OCI-M1 (cell line): ENCODE measurements around the gene TMEM11.

Experiments
- DNase-seq: peaks from one replicate; lab custom pipeline; 2025; lab: John Stamatoyannopoulos, UW

TMEM11 gene

GRCh38 chr17:21161498-21162393, 52.2 kb downstream of the TMEM11 start:
- no peak for DNase-seq

GRCh38 chr17:21160401-21160800, 53.6 kb downstream of the TMEM11 start:
- DNase-seq = no peak

GRCh38 chr17:21157586-21158370, 56.2 kb downstream of the TMEM11 start:
- no peak for DNase-seq

- no peak for DNase-seq
Measured at GRCh38 chr17:21152731-21153130, 61.2 kb downstream of the TMEM11 start.

GRCh38 chr17:21149621-21150020, 64.3 kb downstream of the TMEM11 start:
- no peak for DNase-seq
